H1 (cell line): ENCODE results near the gene ACOT7. TPM values are rescaled to one million over a fixed set of nuclear protein-coding genes. Genes with fewer than 3 reads are reported as not detected.

Experiments used
- CHD2 ChIP-seq: IDR thresholded peaks from 2 replicates; pipeline ENCODE4 v1.6.1; 2012; ENCODE audit warnings: low read length, improper control_type of control experiment
- HDAC6 ChIP-seq: IDR thresholded peaks from one replicate; pipeline ENCODE4 v1.7.1; 2012; ENCODE audit warnings: low read depth, mild to moderate bottlenecking, inconsistent platforms, low read length, moderate library complexity
- RXRA ChIP-seq: IDR thresholded peaks from 2 replicates; pipeline ENCODE4 v1.6.1; 2011; ENCODE audit warnings: low read depth, mild to moderate bottlenecking, low read length, moderate library complexity; ENCODE audit not compliant: insufficient read depth
- polyA plus RNA-seq, 7 experiments: library from polyadenylated mRNA; depleted of rRNA in 3 of 7; stranded (reverse) in 5 of 7; unstranded in 2 of 7; fragments of >200 nt in 5 of 7; fragments of 200-250 nt in 2 of 7; gene quantifications; 1 replicate in 5 of 7; 2 replicates in 1 of 7; 4 replicates in 1 of 7; pipeline versions ENCODE4 v1.2.1 to v1.2.3, GENCODE V29; 2011 to 2013; ENCODE audit warnings: missing spikeins in 2 of 7, mixed read lengths in 2 of 7
- total RNA-seq: library from RNA; stranded (reverse); fragmentation: NEBNext Ultra II Directional; extraction: Animal tissue kit (Norgen Biotek cat#: 25700); gene quantifications from 2 replicates; pipeline ENCODE4 v1.2.1, GENCODE V29; 2021

Gene ACOT7
- total and polyA plus RNA-seq, 2 of the 8 experiments (the other 6 are each of a cell fraction or from before 2014, with no cell fraction given), result 151 to 214 TPM

DNA sequence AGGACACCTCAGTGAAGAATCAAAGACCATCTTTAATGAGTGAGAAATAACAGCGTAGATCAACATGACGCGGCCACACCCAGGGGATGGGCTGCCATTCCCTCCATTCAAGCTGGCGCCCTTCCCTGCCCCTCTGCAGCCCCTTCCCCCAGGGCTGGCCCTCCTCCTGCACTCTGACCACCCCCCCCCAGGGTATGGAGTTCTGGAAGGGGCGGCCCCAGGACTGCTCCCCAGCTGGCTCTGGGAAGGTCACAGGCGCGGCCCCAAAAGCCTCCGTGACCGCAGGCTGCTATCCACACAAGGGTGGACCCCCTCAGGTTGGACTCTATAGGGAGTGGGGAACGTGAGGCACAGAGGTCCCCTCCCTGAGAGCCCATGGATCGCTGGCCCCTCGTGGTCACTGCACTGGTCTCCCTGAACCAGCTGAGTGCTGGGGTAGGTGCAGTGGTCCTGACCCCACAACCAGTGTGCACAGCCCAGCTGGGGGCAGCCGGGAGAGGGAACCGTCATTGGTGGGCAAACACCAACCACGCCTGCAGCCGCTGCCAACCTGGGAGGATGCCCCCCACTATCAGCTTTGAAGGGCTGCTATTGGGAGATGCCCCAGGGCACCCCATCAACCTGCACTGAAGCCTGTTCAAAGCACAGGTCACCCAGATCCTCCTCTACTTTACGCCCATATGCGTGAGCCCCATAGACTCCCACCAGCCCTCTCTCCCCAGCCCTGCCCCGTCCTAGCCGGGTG lies 116.6 kb downstream of the ACOT7 start (continued):
- TF ChIP-seq CHD2 (no peak), HDAC6 (no peak), RXRA (no peak)
